Measurements from ENCODE around the gene DHRS7B. TPM values are rescaled to one million over a fixed set of nuclear protein-coding genes. Genes with fewer than 3 reads are reported as not detected.
"Not testable (repeated sequence)": the region's sequence is repeated elsewhere in the genome, so short reads cannot be mapped to it uniquely, and the experiment has no call there.

Gene DHRS7B
- total RNA-seq, 1 donor from 2014 or later, result 20.9 TPM

DNA sequence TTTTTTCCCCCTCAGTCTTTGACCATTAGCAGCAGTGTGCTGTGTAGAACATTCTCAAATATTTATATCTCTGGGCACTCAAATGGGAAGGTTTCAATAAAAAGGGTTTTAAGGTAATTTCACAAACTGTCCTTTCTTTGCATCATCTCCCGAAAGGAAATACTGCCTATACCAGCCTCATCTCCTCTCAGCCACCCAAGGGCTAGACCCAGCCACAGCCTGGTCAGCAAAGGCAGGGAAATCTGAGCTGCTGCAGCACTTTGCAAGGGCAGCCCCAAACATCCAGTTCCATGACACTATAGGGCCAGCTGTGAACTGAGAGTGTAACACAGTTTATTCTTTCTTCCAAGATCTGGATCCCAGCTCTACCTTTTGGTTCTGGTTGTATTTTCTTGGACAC, 58.3 kb downstream of the DHRS7B start:
- TF ChIP-seq, protein P1, sequence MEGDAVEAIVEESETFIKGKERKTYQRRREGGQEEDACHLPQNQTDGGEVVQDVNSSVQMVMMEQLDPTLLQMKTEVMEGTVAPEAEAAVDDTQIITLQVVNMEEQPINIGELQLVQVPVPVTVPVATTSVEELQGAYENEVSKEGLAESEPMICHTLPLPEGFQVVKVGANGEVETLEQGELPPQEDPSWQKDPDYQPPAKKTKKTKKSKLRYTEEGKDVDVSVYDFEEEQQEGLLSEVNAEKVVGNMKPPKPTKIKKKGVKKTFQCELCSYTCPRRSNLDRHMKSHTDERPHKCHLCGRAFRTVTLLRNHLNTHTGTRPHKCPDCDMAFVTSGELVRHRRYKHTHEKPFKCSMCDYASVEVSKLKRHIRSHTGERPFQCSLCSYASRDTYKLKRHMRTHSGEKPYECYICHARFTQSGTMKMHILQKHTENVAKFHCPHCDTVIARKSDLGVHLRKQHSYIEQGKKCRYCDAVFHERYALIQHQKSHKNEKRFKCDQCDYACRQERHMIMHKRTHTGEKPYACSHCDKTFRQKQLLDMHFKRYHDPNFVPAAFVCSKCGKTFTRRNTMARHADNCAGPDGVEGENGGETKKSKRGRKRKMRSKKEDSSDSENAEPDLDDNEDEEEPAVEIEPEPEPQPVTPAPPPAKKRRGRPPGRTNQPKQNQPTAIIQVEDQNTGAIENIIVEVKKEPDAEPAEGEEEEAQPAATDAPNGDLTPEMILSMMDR (IDR thresholded peaks at IDR 0.05), result no peak
- Histone ChIP-seq H3K9me3 (no peaks in the 10 kb centered on the region), H3K36me3 (peaks cover 53% of the 10 kb centered on the region), H3K27ac (no peak overlapping the region), H3K27me3 (ENCODE audit: low read depth) (no peaks in the 10 kb centered on the region), H3K4me1 (peaks cover 10% of the 10 kb centered on the region), H3K4me3 (no peak overlapping the region)
- intact Hi-C loops (cut with DNase I), result no loop called here
- DNase-seq (no peak), ATAC-seq (no peak)

DNA sequence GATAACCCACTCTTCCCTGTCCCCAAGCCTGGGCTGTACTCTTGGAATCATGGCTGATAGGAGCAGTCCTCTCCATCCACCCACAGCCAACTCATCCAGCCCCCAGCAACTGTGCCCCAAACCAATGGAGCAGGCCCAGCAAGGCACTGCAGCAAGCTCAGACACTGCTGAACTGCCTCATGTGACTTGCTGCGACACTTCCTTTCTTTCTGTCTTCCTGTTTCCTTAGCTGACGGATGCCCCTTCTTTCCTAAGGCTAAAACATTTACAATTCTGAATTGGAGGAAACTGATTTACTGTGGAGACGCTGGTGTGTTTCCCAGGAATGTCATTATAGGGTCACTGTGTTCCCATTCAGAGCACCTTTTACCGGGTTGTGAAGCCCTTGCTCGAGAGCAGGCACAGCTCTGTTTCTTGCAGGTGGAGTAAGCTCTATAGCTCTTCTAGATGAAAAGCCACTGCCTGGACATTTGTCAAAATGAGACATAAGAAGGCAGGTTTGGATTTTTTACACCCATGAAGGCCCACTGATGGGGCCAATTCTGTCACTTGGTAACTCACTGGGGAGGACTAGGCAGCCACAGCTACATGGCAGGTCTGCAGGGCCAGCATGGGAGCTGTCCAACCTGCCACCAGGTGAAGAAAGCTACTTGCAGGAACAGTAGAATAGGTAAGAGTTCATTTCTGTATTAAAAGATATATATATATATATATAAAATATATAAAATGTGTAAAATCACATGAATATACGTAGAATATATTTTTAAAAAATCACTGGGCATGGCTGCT, 59.8 kb downstream of the DHRS7B start:
- H3K9me3 ChIP-seq, result no peaks in the 10 kb centered on the region
- intact Hi-C loops (cut with DNase I), result no loop called here
- H3K36me3 ChIP-seq, result peaks cover 64% of the 10 kb centered on the region
- ATAC-seq (peak; percentile 34 to 49), DNase-seq (peak; percentile 8)
- no peaks in the 10 kb centered on the region for H3K27me3 ChIP-seq (ENCODE audit: low read depth)
- TF ChIP-seq, protein P1 (IDR thresholded peaks at IDR 0.05), result no peak
- no peak overlapping the region for H3K4me3 ChIP-seq
- H3K4me1 ChIP-seq, result peaks cover 10% of the 10 kb centered on the region
- peak overlapping the region; percentile 62 for H3K27ac ChIP-seq

DNA sequence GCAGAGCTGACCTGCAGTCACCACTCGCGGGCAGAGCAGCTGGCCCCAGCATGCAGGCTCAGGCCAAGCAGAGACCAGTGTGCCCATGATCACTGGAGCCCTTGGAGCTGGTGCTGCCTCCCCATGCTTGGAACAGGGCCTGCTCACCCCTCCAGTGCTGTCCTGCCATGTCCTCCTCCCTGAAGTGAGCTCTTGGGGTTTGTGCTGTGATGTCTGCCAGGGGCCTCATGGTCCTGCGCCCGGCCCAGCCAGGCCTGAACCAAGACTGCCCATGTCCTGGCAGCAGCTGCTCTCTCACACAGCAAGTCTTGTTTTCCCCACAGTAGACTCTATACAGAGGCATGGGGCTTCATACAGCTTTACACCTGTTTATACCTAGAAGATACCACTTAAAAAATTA, 62.6 kb downstream of the DHRS7B start:
- Histone ChIP-seq H3K27me3 (ENCODE audit: low read depth) (no peaks in the 10 kb centered on the region), H3K36me3 (peaks cover 55% of the 10 kb centered on the region), H3K9me3 (no peaks in the 10 kb centered on the region), H3K4me1 (peaks cover 10% of the 10 kb centered on the region), H3K27ac (no peak overlapping the region), H3K4me3 (no peak overlapping the region)
- TF ChIP-seq, protein P1 (IDR thresholded peaks at IDR 0.05), result no peak
- intact Hi-C loops (cut with DNase I), result no loop called here
- ATAC-seq (no peak), DNase-seq (no peak)

DNA sequence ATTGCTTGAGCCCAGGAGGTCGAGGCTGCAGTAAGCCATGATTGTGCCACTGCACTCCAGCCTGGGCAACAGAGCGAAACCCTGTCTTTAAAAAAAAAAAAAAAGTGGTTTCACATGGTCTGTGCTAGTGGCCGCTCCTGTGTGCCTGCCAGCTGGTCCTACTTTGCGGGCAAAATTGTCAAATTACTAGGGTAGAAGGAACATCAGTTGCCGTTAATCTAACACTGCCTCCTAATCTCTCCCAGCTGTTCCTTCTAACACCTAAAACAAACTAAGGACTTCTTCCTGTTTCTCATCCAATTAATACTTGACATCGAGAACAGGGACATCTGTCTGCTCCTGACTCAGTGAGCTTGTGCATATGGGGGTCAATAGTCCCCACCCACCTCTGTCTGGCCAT, 63.3 kb downstream of the DHRS7B start:
- intact Hi-C loops (cut with DNase I), result no loop called here
- ATAC-seq (no peak), DNase-seq (no peak)
- H3K36me3 ChIP-seq, result peaks cover 47% of the 10 kb centered on the region
- H3K27ac ChIP-seq, result peak overlapping the region; percentile 0
- no peaks in the 10 kb centered on the region for H3K9me3 ChIP-seq
- TF ChIP-seq, protein P1 (IDR thresholded peaks at IDR 0.05), result no peak
- H3K4me1 ChIP-seq, result peaks cover 10% of the 10 kb centered on the region
- no peaks in the 10 kb centered on the region for H3K27me3 ChIP-seq (ENCODE audit: low read depth)
- no peak overlapping the region for H3K4me3 ChIP-seq

DNA sequence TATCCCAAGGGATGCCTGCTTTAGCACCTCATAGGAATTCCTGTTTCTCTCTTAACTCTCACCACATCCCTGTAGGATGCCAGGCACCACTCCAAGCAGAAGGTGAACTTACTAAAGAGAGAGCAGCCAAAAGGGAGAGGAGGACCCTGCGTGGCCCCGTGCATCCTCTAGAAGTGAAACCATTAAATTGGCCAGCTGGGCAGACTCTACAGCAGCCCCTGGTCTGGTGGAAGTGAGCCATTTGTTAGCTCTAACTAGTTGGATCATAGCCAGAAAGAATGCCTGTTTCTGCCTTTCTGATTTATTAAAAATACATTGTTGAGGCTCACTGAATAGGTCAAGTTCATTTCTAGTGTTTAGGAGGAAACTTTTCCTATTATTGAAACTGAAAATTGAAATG, 64.9 kb downstream of the DHRS7B start:
- ATAC-seq, result no peak
- H3K4me3 ChIP-seq, result no peak overlapping the region
- no peak overlapping the region for H3K27ac ChIP-seq
- H3K36me3 ChIP-seq, result peaks cover 38% of the 10 kb centered on the region
- H3K9me3 ChIP-seq, result no peaks in the 10 kb centered on the region
- intact Hi-C loops (cut with DNase I), result no loop called here
- DNase-seq, result no peak
- no peaks in the 10 kb centered on the region for H3K27me3 ChIP-seq (ENCODE audit: low read depth)
- peaks cover 1% of the 10 kb centered on the region for H3K4me1 ChIP-seq
- TF ChIP-seq, protein P1 (IDR thresholded peaks at IDR 0.05), result no peak

DNA sequence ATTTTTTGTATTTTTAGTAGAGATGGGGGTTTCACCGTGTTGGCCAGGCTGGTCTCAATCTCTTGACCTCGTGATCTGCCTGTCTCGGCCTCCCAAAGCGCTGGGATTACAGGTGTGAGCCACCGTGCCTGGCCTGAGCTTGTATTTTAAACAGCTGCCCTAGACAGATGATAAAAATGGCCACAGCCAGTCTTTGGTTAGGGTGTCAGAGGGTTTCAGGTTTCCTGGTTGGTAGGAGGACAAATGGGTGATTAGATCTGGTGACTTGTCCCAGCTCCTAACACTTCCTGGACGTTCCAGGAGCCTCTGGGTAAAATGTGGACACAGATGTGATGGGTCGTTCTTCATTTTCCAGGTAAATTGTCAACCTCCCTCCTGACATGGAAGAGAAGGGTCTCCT, 65.7 kb downstream of the DHRS7B start:
- intact Hi-C loops (cut with DNase I); H3K4me3 ChIP-seq; H3K9me3 ChIP-seq; H3K27ac ChIP-seq; H3K27me3 ChIP-seq (ENCODE audit: low read depth); H3K4me1 ChIP-seq; DNase-seq; ATAC-seq: not testable (repeated sequence)
- H3K36me3 ChIP-seq, result peaks cover 43% of the 10 kb centered on the region
